HepG2 (cell line): ENCODE data around the gene CTAG1A. TPM values are rescaled to one million over a fixed set of nuclear protein-coding genes. Genes with fewer than 3 reads are reported as not detected.

Source experiments
- ATAC-seq: fragments of 200-7000 bp; cut with Tn5 transposase; 3 replicates; pipeline ENCODE4 v1.9.1; 2020; ENCODE audit warnings: mild to moderate bottlenecking, moderate library complexity
- BruUV-seq: library from RNA; stranded (reverse); fragments of 400-500 nt; replicated peaks from 2 replicates; lab custom pipeline; 2021; lab: Mats Ljungman, UMichigan
- CTCF ChIA-PET: fragments of 300-600 bp; formaldehyde crosslinking; extraction: SDS; loops from one replicate; lab custom pipeline; 2021; ENCODE audit warnings: low total read pairs, inconsistent platforms, low intra/inter-chr PET ratio; lab: Yijun Ruan, JAX
- POLR2A ChIA-PET: fragments of 350-600 bp; sonication (Branson Sonifier 250); formaldehyde crosslinking; loops from one replicate; lab custom pipeline; 2020; ENCODE audit warnings: antibody characterized with exemption, inconsistent platforms; lab: Yijun Ruan, JAX
- DNase-seq: peaks from one replicate; pipeline ENCODE4 v3.0.0-alpha.2; 2015; ENCODE audit warnings: low spot score
- FAIRE-seq: peaks from 3 replicates; lab custom pipeline; 2011; peaks lifted over from hg19 to GRCh38; lab: Jason Lieb, UNC
- H2AFZ ChIP-seq: one replicate; pipeline ENCODE4 v1.6.1; 2011; ENCODE audit warnings: low read length, inconsistent platforms
- H3K27ac ChIP-seq: fragments of 300-600 bp; 3 replicates; pipeline ENCODE4 v1.8.0; 2011; ENCODE audit warnings: mixed run types, mild to moderate bottlenecking, mixed read lengths, low read length, inconsistent platforms; ENCODE audit not compliant: insufficient read depth; ENCODE audit errors: extremely low read length
- H3K27me3 ChIP-seq, 2 experiments: fragments of 200-600 bp in 1 of 2; 2 replicates in 1 of 2; 3 replicates in 1 of 2; pipeline versions ENCODE4 v1.6.0 to v1.8.0; 2011; ENCODE audit warnings: low read length in 2 of 2, mild to moderate bottlenecking in 2 of 2, moderate library complexity in 2 of 2, inconsistent platforms in 1 of 2; ENCODE audit not compliant: insufficient read depth in 2 of 2, control insufficient read depth in 1 of 2
- H3K36me3 ChIP-seq, 2 experiments: fragments of 200-600 bp in 1 of 2; replicated peaks in 1 of 2; 2 replicates in 1 of 2; 3 replicates in 1 of 2; pipeline versions ENCODE4 v1.5.1 to v1.8.0; 2011; ENCODE audit warnings: low read length in 2 of 2, inconsistent platforms in 1 of 2; ENCODE audit not compliant: insufficient read depth in 2 of 2, control insufficient read depth in 1 of 2
- H3K4me1 ChIP-seq: 2 replicates; pipeline ENCODE4 v1.5.1; 2012; ENCODE audit warnings: low read length, inconsistent platforms; ENCODE audit not compliant: insufficient read depth
- H3K4me2 ChIP-seq: 2 replicates; pipeline ENCODE4 v1.6.0; 2011; ENCODE audit warnings: low read depth, low read length, inconsistent platforms
- H3K4me3 ChIP-seq, 3 experiments: fragments of 200-600 bp in 1 of 3; sonication (generic), shearing (Covaris generic) in 1 of 3; replicated peaks in 1 of 3; 2 replicates each; pipeline ENCODE4 v1.5.1; 2011 to 2016; ENCODE audit warnings: low read length in 3 of 3, inconsistent platforms in 2 of 3, low read depth in 2 of 3, mild to moderate bottlenecking in 2 of 3, control low read depth in 1 of 3, mixed read lengths in 1 of 3; ENCODE audit not compliant: insufficient read depth in 1 of 3
- H3K79me2 ChIP-seq: one replicate; pipeline ENCODE4 v1.6.1; 2011; ENCODE audit warnings: low read length, inconsistent platforms; ENCODE audit not compliant: insufficient read depth
- H3K9ac ChIP-seq: 2 replicates; pipeline ENCODE4 v1.6.0; 2011; ENCODE audit warnings: mild to moderate bottlenecking, low read depth, low read length, inconsistent platforms; ENCODE audit not compliant: insufficient read depth
- H3K9me3 ChIP-seq: 2 replicates; pipeline ENCODE4 v1.5.1; 2012; ENCODE audit warnings: mild to moderate bottlenecking, low read length
- H4K20me1 ChIP-seq: 2 replicates; pipeline ENCODE4 v1.6.0; 2011; ENCODE audit warnings: inconsistent platforms, mild to moderate bottlenecking, low read length, moderate library complexity; ENCODE audit not compliant: insufficient read depth
- AGO2 ChIP-seq: fragments of 200-400 bp; formaldehyde crosslinking; optimal IDR thresholded peaks from 2 replicates; pipeline ENCODE3; 2017; ENCODE audit warnings: mild to moderate bottlenecking, low read depth, low read length, moderate library complexity
- ATF7-NPFF ChIP-seq: sonication (generic); formaldehyde crosslinking; IDR thresholded peaks from 2 replicates; pipeline ENCODE4 v1.8.1; 2023; ENCODE audit warnings: mild to moderate bottlenecking, low read depth, missing genetic modification reagents, moderate library complexity
- BCL3 ChIP-seq: sonication (generic); formaldehyde crosslinking; IDR thresholded peaks from 2 replicates; pipeline ENCODE4 v1.5.1; 2020; ENCODE audit warnings: mild to moderate bottlenecking, missing genetic modification reagents, moderate library complexity
- ETS1 ChIP-seq: sonication (generic); formaldehyde crosslinking; IDR thresholded peaks from 2 replicates; pipeline ENCODE4 v1.4.0; 2020; ENCODE audit warnings: missing genetic modification reagents
- HNF4G ChIP-seq, 2 experiments: sonication (generic) in 1 of 2; formaldehyde crosslinking in 1 of 2; IDR thresholded peaks; 2 replicates each; pipeline versions ENCODE4 v1.4.0 to v1.6.1; 2011 to 2020; ENCODE audit warnings: borderline replicate concordance in 2 of 2, low read depth in 2 of 2, mild to moderate bottlenecking in 2 of 2, low read length in 1 of 2, missing genetic modification reagents in 1 of 2, moderate library complexity in 1 of 2
- RBAK ChIP-seq: sonication (generic); formaldehyde crosslinking; IDR thresholded peaks from 2 replicates; pipeline ENCODE4 v1.5.1; 2020; ENCODE audit warnings: mild to moderate bottlenecking, missing genetic modification reagents
- RERE ChIP-seq: IDR thresholded peaks from 2 replicates; pipeline ENCODE4 v1.6.1; 2016; ENCODE audit warnings: low read depth, missing genetic modification reagents, missing compliant biosample characterization
- SKI ChIP-seq: fragments of 450-650 bp; IDR thresholded peaks from one replicate; pipeline ENCODE4 v1.6.1; 2018; ENCODE audit warnings: mild to moderate bottlenecking; ENCODE audit not compliant: partially characterized antibody
- SSRP1 ChIP-seq: IDR thresholded peaks from 2 replicates; pipeline ENCODE4 v1.6.1; 2016; ENCODE audit warnings: control low read depth
- ZKSCAN8 ChIP-seq: IDR thresholded peaks from 2 replicates; pipeline ENCODE4 v1.6.1; 2016; ENCODE audit warnings: borderline replicate concordance, missing genetic modification reagents, missing compliant biosample characterization
- ZNF124 ChIP-seq: sonication (generic); formaldehyde crosslinking; IDR thresholded peaks from 2 replicates; pipeline ENCODE4 v1.4.0; 2020; ENCODE audit warnings: missing genetic modification reagents
- ZNF616 ChIP-seq: sonication (generic); formaldehyde crosslinking; IDR thresholded peaks from 2 replicates; pipeline ENCODE4 v1.5.0; 2020; ENCODE audit warnings: low read depth, mild to moderate bottlenecking, missing genetic modification reagents
- ZNF619 ChIP-seq: sonication (generic); formaldehyde crosslinking; IDR thresholded peaks from 2 replicates; pipeline ENCODE4 v1.4.0; 2020; ENCODE audit warnings: mild to moderate bottlenecking, missing genetic modification reagents
- WGBS: methylation state at CpG from one replicate; pipeline ENCODE4 v1.1.6; 2017; ENCODE audit warnings: low lambda C conversion rate; 5-methylcytosine and 5-hydroxymethylcytosine counted together
- in situ Hi-C: cut with HindIII; loops from 2 replicates; pipeline ENCODE4 v1.10.0; 2017; ENCODE audit warnings: low pct_unique_long_range_greater_than_20kb; ENCODE audit not compliant: extremely low pct_ligation_motif_present
- intact Hi-C: fragments of 100-400 bp; cut with micrococcal nuclease; formaldehyde crosslinking; loops from one replicate; pipeline ENCODE4 v1.10.0; 2022; ENCODE audit not compliant: unreplicated experiment
- polyA plus RNA-seq, 8 experiments: library from polyadenylated mRNA; depleted of rRNA in 3 of 8; stranded (reverse) in 7 of 8; unstranded in 1 of 8; fragments of >200 nt; fragmentation: Illumina TruSeq in 4 of 8; extraction: Trizol in 4 of 8; gene quantifications; 2 replicates each; pipeline versions ENCODE4 v1.2.1 to v1.2.3, GENCODE V29; 2011 to 2016; ENCODE audit warnings: low read depth in 4 of 8, missing spikeins in 1 of 8, mixed read lengths in 1 of 8; ENCODE audit not compliant: insufficient read depth in 1 of 8
- total RNA-seq, 5 experiments: library from RNA; depleted of rRNA; stranded (reverse); fragments of >200 nt; fragmentation: Illumina TruSeq; extraction: Trizol; gene quantifications; 2 replicates each; pipeline ENCODE4 v1.2.3, GENCODE V29; 2016; ENCODE audit warnings: low read depth in 1 of 5
- TF ChIP-seq, protein P1 (sequence below): sonication (generic); formaldehyde crosslinking; IDR thresholded peaks from 2 replicates; pipeline ENCODE4 v1.4.0; 2020; ENCODE audit warnings: missing genetic modification reagents

The CTAG1A gene
- total and polyA plus RNA-seq, 2 of the 13 experiments (the other 11 are each of a cell fraction or from before 2014, with no cell fraction given) = not detected

GRCh38 chrX:154541589-154541895 is 43.4 kb upstream of the CTAG1A start:
- ChIA-PET POLR2A (interaction anchor here (0.6 to 4.0 kb wide), 12 partner anchors 12 to 171 kb away, joined by 3 to 38 read pairs (median 14); partner anchors contain the start of genes DNASE1L1, EMD, FAM3A and FLNA), CTCF (no interaction called here)
- H3K4me1 ChIP-seq = peaks cover 66% of the 10 kb centered on the region
- whole genome bisulfite sequencing = no CpG with 5 or more reads among the region's 5 CpGs
- intact Hi-C loops = no loop called here
- peak overlapping the region; percentile 54 to 78 (median 72); a peak in 5 of 6 replicates for H3K4me3 ChIP-seq
- no peak overlapping the region for H2AFZ ChIP-seq
- H3K79me2 ChIP-seq = peaks cover 34% of the 10 kb centered on the region
- no peaks in the 10 kb centered on the region for H3K9me3 ChIP-seq
- in situ Hi-C loops = loop anchor here (25.0 kb wide), 1 partner anchor 129 kb away; the partner anchor contains the start of genes DNASE1L1 and TAFAZZIN
- H3K36me3 ChIP-seq = 0 out of 5 replicates have a peak, but pooled peaks cover 0 to 5% of the 10 kb centered on the region in 2 experiments
- 0 out of 2 replicates have a peak, but pooled peaks cover 6% of the 10 kb centered on the region for H4K20me1 ChIP-seq
- peak overlapping the region; percentile 100 for H3K27ac ChIP-seq
- FAIRE-seq (no peak), ATAC-seq (no peak), DNase-seq (no peak)
- peak overlapping the region; percentile 93 for H3K4me2 ChIP-seq
- BruUV-seq = TSS peak; percentile 17
- H3K27me3 ChIP-seq = no peaks in the 10 kb centered on the region; a peak in 1 of 5 replicates
- H3K9ac ChIP-seq = peak overlapping the region; percentile 96
- TF ChIP-seq ZNF124 (CRISPR knock-in tag) = no peak
- no peak for TF ChIP-seq ZNF619 (CRISPR knock-in tag)
- no peak for TF ChIP-seq HNF4G (IDR thresholded peaks at IDR 0.05; ENCODE audit: borderline replicate concordance, low read depth, low read length)
- no peak for TF ChIP-seq HNF4G (CRISPR knock-in tag; IDR thresholded peaks at IDR 0.05; ENCODE audit: borderline replicate concordance, low read depth)
- no peak for TF ChIP-seq SKI
- TF ChIP-seq ZKSCAN8 = no peak
- TF ChIP-seq RBAK (CRISPR knock-in tag) = no peak
- TF ChIP-seq ATF7-NPFF = no peak
- TF ChIP-seq ETS1 = no peak
- TF ChIP-seq, protein P1, sequence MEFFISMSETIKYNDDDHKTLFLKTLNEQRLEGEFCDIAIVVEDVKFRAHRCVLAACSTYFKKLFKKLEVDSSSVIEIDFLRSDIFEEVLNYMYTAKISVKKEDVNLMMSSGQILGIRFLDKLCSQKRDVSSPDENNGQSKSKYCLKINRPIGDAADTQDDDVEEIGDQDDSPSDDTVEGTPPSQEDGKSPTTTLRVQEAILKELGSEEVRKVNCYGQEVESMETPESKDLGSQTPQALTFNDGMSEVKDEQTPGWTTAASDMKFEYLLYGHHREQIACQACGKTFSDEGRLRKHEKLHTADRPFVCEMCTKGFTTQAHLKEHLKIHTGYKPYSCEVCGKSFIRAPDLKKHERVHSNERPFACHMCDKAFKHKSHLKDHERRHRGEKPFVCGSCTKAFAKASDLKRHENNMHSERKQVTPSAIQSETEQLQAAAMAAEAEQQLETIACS (CRISPR knock-in tag) = 0 out of 2 replicates have a peak, but pooled peaks have one; percentile 14
- no peak for TF ChIP-seq RERE (CRISPR knock-in tag)
- TF ChIP-seq BCL3 (CRISPR knock-in tag) = no peak
- peak; percentile 1 for TF ChIP-seq AGO2
- TF ChIP-seq SSRP1 (CRISPR knock-in tag) = no peak
- TF ChIP-seq ZNF616 = no peak; the same call in 1 of the 2 replicates
